K562 (cell line): ENCODE data around the gene PRKAR1B. TPM values are rescaled to one million over a fixed set of nuclear protein-coding genes. Genes with fewer than 3 reads are reported as not detected.
A peak's percentile ranks its signal among the peaks of the same experiment; 100 is the strongest.

Experiments used
- ADNP ChIP-seq: fragments of 200-800 bp; sonication (Bioruptor generic); IDR thresholded peaks from 2 replicates; pipeline ENCODE4 v1.6.1; 2016; ENCODE audit warnings: missing genetic modification characterization, missing compliant biosample characterization
- ARNT ChIP-seq, 2 experiments: fragments of 450-650 bp; IDR thresholded peaks; 2 replicates each; pipeline ENCODE4 v1.6.1; 2016; ENCODE audit warnings: mild to moderate bottlenecking in 1 of 2
- BMI1 ChIP-seq: fragments of 150-350 bp; IDR thresholded peaks from 2 replicates; pipeline ENCODE4 v1.6.1; 2014; ENCODE audit warnings: low read length
- CCNT2 ChIP-seq: IDR thresholded peaks from 2 replicates; pipeline ENCODE4 v1.6.1; 2011; ENCODE audit warnings: borderline replicate concordance, low read depth, mild to moderate bottlenecking, moderate library complexity, mixed read lengths, low read length; ENCODE audit not compliant: insufficient read length; ENCODE audit errors: extremely low read depth
- CHD2 ChIP-seq: IDR thresholded peaks from 2 replicates; pipeline ENCODE4 v1.6.1; 2011; ENCODE audit warnings: low read depth, low read length
- MAFF ChIP-seq: IDR thresholded peaks from 2 replicates; pipeline ENCODE4 v1.6.1; 2012; ENCODE audit warnings: low read length, improper control_type of control experiment
- MAFG ChIP-seq: fragments of 450-650 bp; conservative IDR thresholded peaks from 2 replicates; pipeline ENCODE4 v1.6.1; 2016; ENCODE audit warnings: missing genetic modification characterization, missing compliant biosample characterization
- NFE2L1 ChIP-seq: fragments of 450-650 bp; IDR thresholded peaks from 2 replicates; pipeline ENCODE4 v1.6.1; 2016; ENCODE audit warnings: missing genetic modification characterization, low read depth, mild to moderate bottlenecking, missing compliant biosample characterization, moderate library complexity, borderline replicate concordance
- NONO ChIP-seq, 2 experiments: fragments of 200-400 bp in 1 of 2; fragments of 450-650 bp in 1 of 2; formaldehyde crosslinking in 1 of 2; IDR thresholded peaks; 2 replicates each; pipeline ENCODE4 v1.6.1; 2017; ENCODE audit warnings: low read depth in 2 of 2, mild to moderate bottlenecking in 2 of 2, moderate library complexity in 2 of 2, low read length in 1 of 2
- NR2F6 ChIP-seq: fragments of 450-650 bp; formaldehyde crosslinking; IDR thresholded peaks from 2 replicates; pipeline ENCODE4 v1.4.0; 2020; ENCODE audit warnings: mild to moderate bottlenecking
- PRPF4 ChIP-seq: fragments of 200-400 bp; formaldehyde crosslinking; IDR thresholded peaks from one replicate; pipeline ENCODE4 v1.6.1; 2017; ENCODE audit warnings: low read length, low read depth, mild to moderate bottlenecking; ENCODE audit not compliant: insufficient read depth, poor library complexity, severe bottlenecking
- PTRF ChIP-seq: fragments of 450-650 bp; IDR thresholded peaks from 2 replicates; pipeline ENCODE4 v1.6.1; 2016; ENCODE audit warnings: mild to moderate bottlenecking, missing genetic modification characterization, missing compliant biosample characterization
- PURB ChIP-seq: sonication (generic); formaldehyde crosslinking; IDR thresholded peaks from 2 replicates; pipeline ENCODE4 v1.9.0; 2021; ENCODE audit warnings: low read depth, mild to moderate bottlenecking, missing genetic modification reagents
- RBBP5 ChIP-seq: fragments of 200-600 bp; sonication (generic); IDR thresholded peaks from 2 replicates; pipeline ENCODE4 v1.6.1; 2012; ENCODE audit warnings: borderline replicate concordance, mild to moderate bottlenecking, low read length, control low read depth, inconsistent platforms; ENCODE audit not compliant: insufficient read depth, poor library complexity, severe bottlenecking
- SOX6 ChIP-seq: fragments of 450-650 bp; IDR thresholded peaks from 2 replicates; pipeline ENCODE4 v1.6.1; 2014; ENCODE audit warnings: mild to moderate bottlenecking
- TCF7L2 ChIP-seq: fragments of 150-350 bp; IDR thresholded peaks from 2 replicates; pipeline ENCODE4 v1.6.1; 2016; ENCODE audit warnings: low read depth, mild to moderate bottlenecking, low read length, moderate library complexity
- UBTF ChIP-seq, 2 experiments: IDR thresholded peaks; 2 replicates each; pipeline ENCODE4 v1.6.1; 2012; ENCODE audit warnings: improper control_type of control experiment in 2 of 2, low read depth in 2 of 2, low read length in 2 of 2, borderline replicate concordance in 1 of 2
- ZBTB1 ChIP-seq: sonication (generic); formaldehyde crosslinking; IDR thresholded peaks from 2 replicates; pipeline ENCODE4 v1.8.1; 2023; ENCODE audit warnings: missing genetic modification reagents, low read depth, mild to moderate bottlenecking, borderline replicate concordance
- ZBTB7A ChIP-seq: IDR thresholded peaks from 2 replicates; pipeline ENCODE4 v1.6.1; 2011; ENCODE audit warnings: low read depth, mild to moderate bottlenecking, low read length, moderate library complexity, borderline replicate concordance; ENCODE audit not compliant: control insufficient read depth
- ZNF253 ChIP-seq: fragments of 250-450 bp; sonication (Bioruptor Pico); conservative IDR thresholded peaks from 2 replicates; pipeline ENCODE4 v1.6.1; 2021; ENCODE audit warnings: mild to moderate bottlenecking
- ZNF263 ChIP-seq: sonication (generic); formaldehyde crosslinking; IDR thresholded peaks from 2 replicates; pipeline ENCODE4 v1.8.0; 2022; ENCODE audit warnings: mild to moderate bottlenecking, missing genetic modification reagents, borderline replicate concordance
- polyA plus RNA-seq, 8 experiments: library from polyadenylated mRNA; depleted of rRNA in 4 of 8; stranded (reverse) in 5 of 8; unstranded in 3 of 8; fragments of >200 nt; fragmentation: Nextera tagmentation in 2 of 8; fragmentation: Illumina TruSeq in 1 of 8; extraction: Ambion mirVana in 2 of 8; extraction: Trizol in 1 of 8; gene quantifications; 2 replicates each; pipeline versions ENCODE4 v1.2.1 to v1.2.3, GENCODE V29; 2011 to 2014; ENCODE audit warnings: inconsistent platforms in 1 of 8, missing spikeins in 1 of 8
- total RNA-seq, 7 experiments: library from RNA; depleted of rRNA in 6 of 7; stranded (reverse); fragments of >200 nt in 6 of 7; fragmentation: Illumina TruSeq in 2 of 7; extraction: Trizol in 2 of 7; gene quantifications; 2 replicates each; pipeline versions ENCODE4 v1.2.1 to v1.2.3, GENCODE V29; 2011 to 2021; ENCODE audit warnings: low replicate concordance in 1 of 7
- TF ChIP-seq, protein P1 (sequence below): fragments of 450-650 bp; formaldehyde crosslinking; IDR thresholded peaks from 2 replicates; pipeline ENCODE4 v1.4.0; 2020; ENCODE audit warnings: mild to moderate bottlenecking, moderate library complexity

Gene PRKAR1B
- total and polyA plus RNA-seq, 9 of the 15 experiments (the other 6 are each of a cell fraction or from before 2014, with no cell fraction given), result 0.99 to 30.5 (median 12.7) TPM

GRCh38 chr7:519484-520390, 207.3 kb downstream of the PRKAR1B start, which contains the start of gene PDGFA (continued):
- TF ChIP-seq RBBP5, result no peak
- no peak for TF ChIP-seq ADNP (tag)
- TF ChIP-seq CHD2, result no peak
- TF ChIP-seq NR2F6 (CRISPR knock-in tag), result no peak
- no peak for TF ChIP-seq PRPF4
- no peak for TF ChIP-seq ZBTB1 (CRISPR knock-in tag)
- TF ChIP-seq NONO (IDR thresholded peaks at IDR 0.05; ENCODE audit: low read depth in 2 of 2, low read length in 1 of 2), result no peak
- TF ChIP-seq ZBTB7A, result peak; percentile 12; the same call in 1 of the 2 replicates
- TF ChIP-seq ZNF263 (CRISPR knock-in tag), result no peak; the same call in 1 of the 2 replicates
- TF ChIP-seq NFE2L1 (tag), result no peak
- TF ChIP-seq, protein P1, sequence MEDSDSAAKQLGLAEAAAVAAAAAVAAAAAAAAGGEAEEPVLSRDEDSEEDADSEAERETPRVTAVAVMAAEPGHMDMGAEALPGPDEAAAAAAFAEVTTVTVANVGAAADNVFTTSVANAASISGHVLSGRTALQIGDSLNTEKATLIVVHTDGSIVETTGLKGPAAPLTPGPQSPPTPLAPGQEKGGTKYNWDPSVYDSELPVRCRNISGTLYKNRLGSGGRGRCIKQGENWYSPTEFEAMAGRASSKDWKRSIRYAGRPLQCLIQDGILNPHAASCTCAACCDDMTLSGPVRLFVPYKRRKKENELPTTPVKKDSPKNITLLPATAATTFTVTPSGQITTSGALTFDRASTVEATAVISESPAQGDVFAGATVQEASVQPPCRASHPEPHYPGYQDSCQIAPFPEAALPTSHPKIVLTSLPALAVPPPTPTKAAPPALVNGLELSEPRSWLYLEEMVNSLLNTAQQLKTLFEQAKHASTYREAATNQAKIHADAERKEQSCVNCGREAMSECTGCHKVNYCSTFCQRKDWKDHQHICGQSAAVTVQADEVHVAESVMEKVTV, result peak; percentile 36; the same call in 1 of the 2 replicates
- no peak for TF ChIP-seq TCF7L2
- TF ChIP-seq MAFG (tag), result no peak
- peak in 1 of 2 experiments; percentile 12; a peak in 2 of 4 replicates for TF ChIP-seq UBTF (IDR thresholded peaks at IDR 0.05; ENCODE audit: borderline replicate concordance in 1 of 2, low read depth in 2 of 2, low read length in 2 of 2)
- no peak for TF ChIP-seq SOX6
- peak; percentile 43 for TF ChIP-seq CCNT2
- no peak for TF ChIP-seq PTRF (tag)
- TF ChIP-seq ARNT (IDR thresholded peaks at IDR 0.05), result no peak
- no peak for TF ChIP-seq PURB (CRISPR knock-in tag)
- TF ChIP-seq ZNF253 (CRISPR knock-in tag), result no peak
- TF ChIP-seq BMI1, result no peak
- no peak for TF ChIP-seq MAFF
